CD4-positive, alpha-beta T cell treated with Interleukin-17A for 4 hours (primary cell): ENCODE measurements around the gene ZRANB3.
"Not testable (repeated sequence)": the region's sequence is repeated elsewhere in the genome, so short reads cannot be mapped to it uniquely, and the experiment has no call there.

Experiments
- DNase-seq: peaks from one replicate; pipeline ENCODE4 v3.0.0-alpha.2; 2020; ENCODE audit warnings: mixed read lengths

Gene ZRANB3

GRCh38 chr2:135485441-135485840 lies 45.6 kb downstream of the ZRANB3 start:
- no peak for DNase-seq

- DNase-seq, result no peak
Observed at GRCh38 chr2:135475128-135475527, 55.9 kb downstream of the ZRANB3 start.

GRCh38 chr2:135473567-135473966 lies 57.5 kb downstream of the ZRANB3 start:
- peak; percentile 37 for DNase-seq

GRCh38 chr2:135471106-135471505 lies 59.9 kb downstream of the ZRANB3 start:
- no peak for DNase-seq

DNA sequence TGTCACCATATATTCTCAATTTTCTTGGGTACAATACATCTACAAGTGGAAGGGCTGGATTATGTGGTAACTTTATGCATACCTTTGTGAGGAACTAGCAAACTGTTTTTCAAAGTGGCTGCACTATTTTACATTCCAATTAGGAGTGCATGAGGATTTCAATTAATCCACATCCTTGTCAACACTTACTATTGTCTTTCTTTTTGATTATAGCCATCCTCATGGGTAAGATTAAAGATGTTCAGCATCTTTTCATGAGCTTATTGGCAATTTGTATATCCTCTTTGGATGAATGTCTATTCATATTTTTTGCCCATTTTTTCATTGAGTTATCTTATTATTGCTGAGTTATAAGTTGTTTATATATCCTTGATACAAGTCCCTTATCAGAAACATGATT lies 73.7 kb downstream of the ZRANB3 start:
- no peak for DNase-seq

DNA sequence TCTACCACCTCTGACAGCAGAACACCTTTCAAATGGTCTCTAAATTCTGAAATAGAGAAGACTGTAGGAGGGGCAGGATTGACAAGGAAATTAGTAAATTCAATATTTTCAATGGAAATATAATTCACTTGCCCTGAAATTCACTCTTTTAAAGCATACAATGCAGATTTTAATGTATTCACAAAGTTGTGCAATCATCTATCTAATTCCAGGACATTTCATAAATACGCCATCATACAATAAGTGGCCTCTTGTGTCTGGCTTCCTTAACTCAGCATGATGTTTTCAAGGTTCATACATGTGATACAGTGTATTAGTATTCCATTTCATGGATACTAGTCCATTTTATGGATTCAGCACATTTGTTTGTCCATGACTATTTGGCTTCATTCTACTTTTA lies 74.2 kb downstream of the ZRANB3 start:
- no peak for DNase-seq

GRCh38 chr2:135456431-135456830 lies 74.6 kb downstream of the ZRANB3 start:
- no peak for DNase-seq

GRCh38 chr2:135454608-135455007 lies 76.4 kb downstream of the ZRANB3 start:
- no peak for DNase-seq

DNA sequence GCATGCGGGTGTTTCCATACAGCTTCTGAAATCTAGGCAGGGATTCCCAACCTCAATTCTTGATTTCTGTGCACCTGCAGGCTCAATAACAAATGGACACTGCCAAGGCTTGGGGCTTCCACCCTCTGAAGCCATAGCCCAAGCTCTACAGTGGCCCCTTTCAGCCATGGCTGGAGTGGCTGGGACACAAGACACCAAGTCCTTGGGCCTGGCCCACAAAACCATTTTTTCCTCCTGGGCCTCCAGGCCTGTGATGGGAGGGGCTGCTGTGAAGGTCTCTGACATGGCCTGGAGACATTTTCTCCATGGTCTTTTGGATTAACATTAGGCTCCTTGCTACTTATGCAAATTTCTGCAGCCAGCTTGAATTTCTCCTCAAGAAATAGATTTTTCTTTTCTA lies 78.0 kb downstream of the ZRANB3 start:
- DNase-seq, result not testable (repeated sequence)

DNA sequence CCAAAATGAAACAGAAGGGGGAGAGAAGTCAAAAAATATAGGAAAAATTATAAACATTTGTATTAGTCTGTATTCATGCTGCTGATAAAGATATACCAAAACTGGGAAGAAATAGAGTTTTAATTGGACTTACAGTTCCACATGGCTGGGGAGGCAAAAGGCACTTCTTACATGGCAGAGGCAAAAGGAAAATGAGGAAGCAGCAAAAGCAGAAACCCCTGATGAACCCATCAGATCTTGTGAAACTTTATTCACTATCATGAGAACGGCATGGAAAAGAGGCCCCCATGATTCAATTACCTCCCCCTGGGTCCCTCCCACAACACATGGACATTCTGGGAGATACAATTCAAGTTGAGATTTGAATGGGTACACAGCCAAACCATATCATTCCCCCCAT lies 79.1 kb downstream of the ZRANB3 start:
- no peak for DNase-seq

DNA sequence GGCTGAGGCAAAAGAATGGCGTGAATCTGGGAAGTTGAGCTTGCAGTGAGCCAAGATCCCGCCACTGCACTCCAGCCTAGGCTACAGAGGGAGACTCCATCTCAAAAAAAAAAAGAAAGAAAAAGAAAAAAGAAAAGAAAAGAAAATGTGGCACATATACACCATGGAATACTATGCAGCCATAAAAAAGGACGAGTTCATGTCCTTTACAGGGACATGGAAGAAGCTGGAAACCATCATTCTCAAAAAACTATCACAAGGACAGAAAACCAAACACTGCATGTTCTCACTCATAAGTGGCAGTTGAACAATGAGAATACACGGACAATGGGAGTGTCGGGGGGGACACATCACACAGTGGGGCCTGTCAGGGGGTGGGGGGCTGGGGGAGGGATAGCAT lies 88.0 kb downstream of the ZRANB3 start:
- not testable (repeated sequence) for DNase-seq

GRCh38 chr2:135435155-135435554 lies 95.9 kb downstream of the ZRANB3 start:
- DNase-seq, result not testable (repeated sequence)

GRCh38 chr2:135424849-135425248 lies 106.2 kb downstream of the ZRANB3 start:
- no peak for DNase-seq

GRCh38 chr2:135422898-135423297 lies 108.1 kb downstream of the ZRANB3 start:
- no peak for DNase-seq

DNA sequence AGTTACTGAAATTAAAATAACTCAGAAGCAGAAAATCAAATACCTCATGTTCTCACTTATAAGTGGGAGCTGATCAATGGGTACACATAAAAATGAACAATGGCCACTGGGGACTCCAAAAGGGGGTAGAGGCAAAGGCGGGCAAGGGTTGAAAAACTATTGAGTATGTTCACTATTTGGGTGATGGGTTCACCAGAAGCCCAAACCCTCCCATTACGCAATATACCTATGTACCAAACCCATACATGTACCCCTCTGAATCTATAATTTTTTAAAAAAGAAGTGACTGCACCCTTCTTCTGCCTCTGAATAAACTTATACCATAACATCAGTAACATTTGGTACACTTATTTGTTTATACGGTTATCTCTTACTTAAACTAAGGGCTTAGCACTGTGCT lies 119.4 kb downstream of the ZRANB3 start:
- DNase-seq, result no peak

- no peak for DNase-seq
Observed at GRCh38 chr2:135409436-135409835, 121.6 kb downstream of the ZRANB3 start.

GRCh38 chr2:135396259-135396658 lies 134.8 kb downstream of the ZRANB3 start:
- not testable (repeated sequence) for DNase-seq

DNA sequence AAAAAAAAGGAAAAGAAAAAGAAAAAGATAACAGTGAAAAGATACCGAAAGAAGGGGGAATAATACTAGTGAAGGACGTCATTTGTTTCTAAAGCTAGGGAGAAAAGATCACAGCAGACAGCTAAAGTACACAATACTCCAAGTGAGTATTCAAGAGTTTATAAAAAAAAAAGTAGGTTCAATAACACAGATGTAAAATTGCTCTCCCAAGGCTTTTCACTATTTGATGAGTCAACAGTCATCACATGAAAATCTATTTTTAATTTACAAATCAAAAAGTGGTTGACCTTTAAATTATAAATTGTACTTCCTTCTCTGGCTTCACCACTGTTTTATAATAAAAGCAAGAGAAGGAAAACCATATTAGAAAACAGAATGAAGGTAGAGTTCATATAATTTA lies 144.0 kb downstream of the ZRANB3 start:
- DNase-seq, result no peak

- no peak for DNase-seq
Observed at GRCh38 chr2:135378591-135378990, 152.4 kb downstream of the ZRANB3 start.

DNA sequence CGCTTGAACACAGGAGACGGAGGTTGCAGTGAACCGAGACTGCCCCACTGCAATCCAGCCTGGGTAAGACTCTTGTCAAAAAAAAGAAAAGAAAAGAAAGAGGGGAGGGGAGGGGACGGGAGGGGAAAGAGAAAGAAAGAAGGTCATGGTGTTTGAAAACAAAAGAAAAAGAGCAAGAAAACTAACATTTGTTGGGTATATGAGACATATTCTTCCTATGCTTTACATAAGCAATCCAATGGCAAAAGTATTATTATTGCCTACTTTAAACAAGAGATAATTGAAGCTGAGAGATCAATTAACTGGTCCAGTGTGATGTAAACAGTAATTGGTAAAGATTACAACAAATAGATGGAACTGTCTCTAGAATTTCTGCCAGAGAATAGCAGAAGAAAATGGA lies 157.3 kb downstream of the ZRANB3 start:
- DNase-seq, result no peak

DNA sequence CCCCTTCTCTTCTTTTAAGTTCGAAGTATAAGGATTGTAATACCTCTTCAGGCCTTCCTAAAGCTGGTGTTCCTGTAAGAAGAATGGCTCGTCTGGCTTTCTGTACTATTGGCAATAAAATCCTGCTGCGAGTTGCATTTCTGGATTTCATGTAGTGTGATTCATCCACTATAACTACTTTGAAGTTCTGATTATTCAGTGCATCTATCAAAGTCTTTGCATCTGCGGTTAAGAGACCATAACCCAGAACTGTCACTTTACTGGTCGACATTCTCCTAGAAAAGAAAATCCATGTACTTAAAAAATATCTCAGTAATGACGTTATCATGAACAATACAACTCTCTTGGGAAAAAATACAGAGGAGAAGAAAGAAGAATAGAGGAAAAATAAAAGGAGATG lies 181.1 kb downstream of the ZRANB3 start:
- no peak for DNase-seq

GRCh38 chr2:135348096-135348704 lies 182.8 kb downstream of the ZRANB3 start:
- DNase-seq, result not testable (repeated sequence)

DNA sequence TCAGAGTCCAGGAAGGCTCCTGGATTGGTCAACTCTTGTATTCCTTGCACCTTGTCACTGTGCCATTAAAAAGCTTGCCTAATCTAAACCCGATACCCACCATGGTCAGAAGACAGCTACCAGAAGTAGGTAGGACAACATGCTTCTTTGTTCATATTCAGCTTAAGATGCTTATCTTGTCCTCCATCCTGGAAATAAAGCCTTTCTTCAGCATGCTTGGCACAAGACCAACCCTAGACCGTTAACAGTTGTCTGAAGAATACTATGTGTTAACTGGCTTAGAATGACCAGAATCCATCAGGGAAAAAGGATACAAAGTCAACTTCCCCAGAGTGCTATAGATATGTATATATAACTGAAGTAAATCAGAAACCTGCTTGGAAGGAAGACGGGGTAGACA lies 193.9 kb downstream of the ZRANB3 start:
- no peak for DNase-seq

DNA sequence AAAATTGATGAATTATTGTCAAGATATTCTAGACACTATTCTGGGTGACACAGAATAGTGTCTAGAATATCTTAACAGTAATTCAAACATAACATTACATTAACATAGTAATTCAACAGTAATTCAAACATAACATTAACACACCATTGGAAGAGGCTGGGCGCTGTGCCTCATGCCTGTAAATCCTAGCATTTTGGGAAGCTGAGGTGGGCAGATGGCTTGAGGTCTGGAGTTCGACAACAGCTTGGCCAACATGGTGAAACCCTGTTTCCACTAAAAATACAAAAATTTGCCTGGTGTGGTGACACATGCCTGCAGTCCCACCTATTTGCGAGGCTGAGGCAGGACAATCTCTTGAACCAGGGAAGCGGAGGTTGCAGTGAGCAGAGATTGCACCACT lies 195.8 kb downstream of the ZRANB3 start:
- no peak for DNase-seq

- no peak for DNase-seq
Observed at GRCh38 chr2:135327146-135327545, 203.9 kb downstream of the ZRANB3 start.
